SIG-M5 (cell line): Measurements from ENCODE around the gene PRKAB2.
"Not testable (repeated sequence)": the region's sequence is repeated elsewhere in the genome, so short reads cannot be mapped to it uniquely, and the experiment has no call there.

Source experiments
- DNase-seq: peaks from one replicate; lab custom pipeline; 2025; lab: John Stamatoyannopoulos, UW

The PRKAB2 gene

GRCh38 chr1:147171399-147172167 is 687 bp downstream of the PRKAB2 start:
- DNase-seq = no peak

GRCh38 chr1:147169840-147170674 is 2.2 kb downstream of the PRKAB2 start:
- DNase-seq = no peak

GRCh38 chr1:147169171-147169570 is 3.1 kb downstream of the PRKAB2 start:
- no peak for DNase-seq

GRCh38 chr1:147168626-147169058 is 3.6 kb downstream of the PRKAB2 start:
- DNase-seq = no peak

GRCh38 chr1:147167365-147167764 is 4.9 kb downstream of the PRKAB2 start:
- no peak for DNase-seq

- DNase-seq = no peak
Measured at GRCh38 chr1:147163019-147163418, 9.3 kb downstream of the PRKAB2 start.

GRCh38 chr1:147162093-147162492 is 10.2 kb downstream of the PRKAB2 start:
- DNase-seq = no peak

GRCh38 chr1:147157116-147157515 is 15.2 kb downstream of the PRKAB2 start:
- DNase-seq = not testable (repeated sequence)

- DNase-seq = no peak
Measured at GRCh38 chr1:147156642-147157041, 15.6 kb downstream of the PRKAB2 start.

GRCh38 chr1:147152772-147153171 is 19.5 kb downstream of the PRKAB2 start:
- DNase-seq = no peak

GRCh38 chr1:147151244-147151643 is 21.0 kb downstream of the PRKAB2 start:
- no peak for DNase-seq

- DNase-seq = no peak
Measured at GRCh38 chr1:147142886-147143285, 29.4 kb downstream of the PRKAB2 start.

GRCh38 chr1:147130721-147131120 is 41.5 kb downstream of the PRKAB2 start:
- DNase-seq = not testable (repeated sequence)

GRCh38 chr1:147129116-147129873 is 43.0 kb downstream of the PRKAB2 start:
- DNase-seq = no peak

- no peak for DNase-seq
Measured at GRCh38 chr1:147124266-147124665, 48.0 kb downstream of the PRKAB2 start.

- DNase-seq = no peak
Measured at GRCh38 chr1:147117109-147117508, 55.2 kb downstream of the PRKAB2 start.

GRCh38 chr1:147115496-147115895 is 56.8 kb downstream of the PRKAB2 start:
- DNase-seq = no peak

- not testable (repeated sequence) for DNase-seq
Measured at GRCh38 chr1:147115079-147115478, 57.2 kb downstream of the PRKAB2 start.

- DNase-seq = not testable (repeated sequence)
Measured at GRCh38 chr1:147114353-147114752, 57.9 kb downstream of the PRKAB2 start.

- DNase-seq = no peak
Measured at GRCh38 chr1:147111381-147112130, 60.7 kb downstream of the PRKAB2 start.

- DNase-seq = no peak
Measured at GRCh38 chr1:147110872-147111271, 61.4 kb downstream of the PRKAB2 start.

GRCh38 chr1:147110434-147110833 is 61.8 kb downstream of the PRKAB2 start:
- no peak for DNase-seq
